Endodermal cell (in vitro differentiated cells): ENCODE results near the gene ABCA13. TPM values are rescaled to one million over a fixed set of nuclear protein-coding genes. Genes with fewer than 3 reads are reported as not detected.

ENCODE experiments used
- DNase-seq: peaks from one replicate; pipeline ENCODE4 v3.0.0-alpha.2; 2017
- H3K27ac ChIP-seq: 2 replicates; pipeline ENCODE4 v1.5.1; 2013; ENCODE audit warnings: mild to moderate bottlenecking, low read depth, low read length, moderate library complexity
- H3K27me3 ChIP-seq: 2 replicates; pipeline ENCODE4 v1.6.1; 2013; ENCODE audit warnings: mild to moderate bottlenecking, low read length, moderate library complexity; ENCODE audit not compliant: insufficient read depth, control insufficient read depth, poor library complexity, severe bottlenecking
- H3K36me3 ChIP-seq: 2 replicates; pipeline ENCODE4 v1.7.0; 2013; ENCODE audit warnings: mild to moderate bottlenecking, low read length, moderate library complexity; ENCODE audit not compliant: control insufficient read depth, insufficient read depth
- H3K4me1 ChIP-seq: one replicate; pipeline ENCODE4 v1.7.0; 2013; ENCODE audit warnings: low read length; ENCODE audit not compliant: control insufficient read depth, insufficient read depth
- H3K4me3 ChIP-seq: 2 replicates; pipeline ENCODE4 v1.5.1; 2013; ENCODE audit warnings: mild to moderate bottlenecking, low read length, moderate library complexity
- H3K9ac ChIP-seq: 2 replicates; pipeline ENCODE4 v1.6.1; 2013; ENCODE audit warnings: mild to moderate bottlenecking, low read length, moderate library complexity; ENCODE audit not compliant: poor library complexity, severe bottlenecking; ENCODE audit errors: extremely low read depth
- H3K9me3 ChIP-seq: 2 replicates; pipeline ENCODE4 v1.6.1; 2013; ENCODE audit warnings: mild to moderate bottlenecking, low read length, moderate library complexity; ENCODE audit not compliant: control insufficient read depth
- H3K27ac Mint-ChIP-seq: 2 replicates; pipeline ENCODE4 v1.8.0; 2020; ENCODE audit warnings: mixed read lengths
- H3K27me3 Mint-ChIP-seq: 2 replicates; pipeline ENCODE4 v1.8.0; 2021; ENCODE audit warnings: mild to moderate bottlenecking, mixed read lengths; ENCODE audit not compliant: insufficient read depth
- H3K36me3 Mint-ChIP-seq: 2 replicates; pipeline ENCODE4 v1.8.0; 2020; ENCODE audit warnings: low read depth, mixed read lengths
- H3K4me1 Mint-ChIP-seq: 2 replicates; pipeline ENCODE4 v1.8.0; 2020; ENCODE audit warnings: mixed read lengths
- H3K4me3 Mint-ChIP-seq: 2 replicates; pipeline ENCODE4 v1.8.0; 2020; ENCODE audit warnings: mild to moderate bottlenecking, moderate library complexity, mixed read lengths
- H3K9me3 Mint-ChIP-seq: 2 replicates; pipeline ENCODE4 v1.8.0; 2020; ENCODE audit warnings: mild to moderate bottlenecking, mixed read lengths
- CTCF ChIP-seq: fragments of 200-600 bp; sonication (generic); conservative IDR thresholded peaks from 2 replicates; pipeline ENCODE4 v1.5.0; 2021; ENCODE audit warnings: antibody characterized with exemption, mild to moderate bottlenecking
- WGBS, 2 experiments: methylation state at CpG; one replicate each; pipeline versions ENCODE4 v1.1.5 to v1.1.7; 2013; ENCODE audit warnings: missing lambda C conversion rate in 2 of 2, mixed read lengths in 1 of 2; ENCODE audit not compliant: insufficient coverage in 1 of 2, insufficient read length in 1 of 2; 5-methylcytosine and 5-hydroxymethylcytosine counted together
- total RNA-seq, 2 donors: library from RNA; stranded (reverse); fragmentation: NEBNext Ultra II Directional in 1 of 2; extraction: Animal tissue kit (Norgen Biotek cat#: 25700) in 1 of 2; gene quantifications; 2 replicates in 1 of 2; 3 replicates in 1 of 2; pipeline ENCODE4 v1.2.1, GENCODE V29; 2021

The ABCA13 gene
- total RNA-seq, 2 donors from 2014 or later = 0.04 to 0.11 TPM

GRCh38 chr7:48180981-48181380 lies 9.7 kb downstream of the ABCA13 start:
- TF ChIP-seq CTCF = no peak
- Histone ChIP-seq H3K4me3 (no peak overlapping the region), H3K27me3 (no peaks in the 10 kb centered on the region), H3K36me3 (no peaks in the 10 kb centered on the region), H3K9ac (no peak overlapping the region), H3K27ac (no peak overlapping the region), H3K9me3 (peaks cover 2% of the 10 kb centered on the region), H3K4me1 (peaks cover 4% of the 10 kb centered on the region)
- H3K4me1 Mint-ChIP-seq = peaks cover 33% of the 10 kb centered on the region
- no peaks in the 10 kb centered on the region for H3K27me3 Mint-ChIP-seq
- no peaks in the 10 kb centered on the region for H3K36me3 Mint-ChIP-seq
- DNase-seq = no peak
- no peaks in the 10 kb centered on the region for H3K9me3 Mint-ChIP-seq
- no peak overlapping the region for H3K27ac Mint-ChIP-seq
- 95 to 100% methylated on average over 3 to 5 of the region's 6 CpGs for WGBS, 2 experiments
- no peak overlapping the region for H3K4me3 Mint-ChIP-seq

- H3K36me3 Mint-ChIP-seq = no peaks in the 10 kb centered on the region
These were observed 11.6 kb downstream of the ABCA13 start for GRCh38 chr7:48182718-48183369.

GRCh38 chr7:48183370-48183743 lies 12.1 kb downstream of the ABCA13 start:
- Mint-ChIP-seq H3K27me3 (no peaks in the 10 kb centered on the region), H3K4me1 (peaks cover 18% of the 10 kb centered on the region), H3K36me3 (no peaks in the 10 kb centered on the region), H3K4me3 (no peak overlapping the region), H3K27ac (no peak overlapping the region), H3K9me3 (peaks cover 12% of the 10 kb centered on the region)
- Histone ChIP-seq H3K9ac (no peak overlapping the region), H3K36me3 (no peaks in the 10 kb centered on the region), H3K4me1 (no peaks in the 10 kb centered on the region), H3K4me3 (no peak overlapping the region), H3K27ac (peak overlapping the region; percentile 89), H3K9me3 (peaks cover 22% of the 10 kb centered on the region), H3K27me3 (no peaks in the 10 kb centered on the region)
- no peak for TF ChIP-seq CTCF
- no peak for DNase-seq
- WGBS, 2 experiments = 89% methylated on average over 5 of the region's 5 CpGs

More at GRCh38 chr7:48182718-48183369, 11.6 kb downstream of the ABCA13 start:
- Histone ChIP-seq H3K4me1 (no peaks in the 10 kb centered on the region), H3K9ac (no peak overlapping the region), H3K27me3 (no peaks in the 10 kb centered on the region), H3K4me3 (no peak overlapping the region), H3K9me3 (peaks cover 17% of the 10 kb centered on the region), H3K27ac (peak overlapping the region; percentile 89), H3K36me3 (no peaks in the 10 kb centered on the region)
- Mint-ChIP-seq H3K4me1 (peaks cover 18% of the 10 kb centered on the region), H3K27me3 (no peaks in the 10 kb centered on the region), H3K27ac (no peak overlapping the region), H3K4me3 (no peak overlapping the region), H3K9me3 (peaks cover 7% of the 10 kb centered on the region)
- 75% methylated on average over 3 of the region's 3 CpGs; no CpG with 5 or more reads in 1 of the 2 experiments for WGBS, 2 experiments
- no peak for TF ChIP-seq CTCF
- no peak for DNase-seq
